Stimulated activated CD4-positive, alpha-beta T cell treated with anti-CD3 and anti-CD28 coated beads, Interleukin-2, amount 100 ng/mL, for 24 hours (primary cell): ENCODE results near the gene LYPD6B.

Experiments
- DNase-seq, 2 donors: peaks; one replicate each; pipeline ENCODE4 v3.0.0-alpha.2; 2020

Gene LYPD6B

DNA sequence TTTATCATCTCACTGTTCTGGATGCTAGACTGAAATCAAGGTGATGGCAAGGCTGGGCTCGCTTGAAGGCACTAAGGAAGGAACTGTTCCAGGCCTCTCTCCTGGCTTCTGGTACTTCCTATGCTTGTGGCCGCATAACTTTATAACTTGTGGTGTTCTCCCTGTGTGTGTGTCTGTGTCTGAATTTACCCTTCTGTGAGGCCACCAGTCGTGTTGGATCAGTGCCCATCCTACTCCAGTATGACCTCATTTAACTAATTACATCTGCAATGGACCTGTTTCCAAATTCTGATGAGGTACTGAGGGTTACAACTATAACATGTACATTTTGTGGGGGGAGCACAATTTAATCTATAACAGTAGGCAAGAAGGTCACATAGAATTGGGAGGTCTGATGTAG lies 41.6 kb downstream of the LYPD6B start:
- no peak for DNase-seq

DNA sequence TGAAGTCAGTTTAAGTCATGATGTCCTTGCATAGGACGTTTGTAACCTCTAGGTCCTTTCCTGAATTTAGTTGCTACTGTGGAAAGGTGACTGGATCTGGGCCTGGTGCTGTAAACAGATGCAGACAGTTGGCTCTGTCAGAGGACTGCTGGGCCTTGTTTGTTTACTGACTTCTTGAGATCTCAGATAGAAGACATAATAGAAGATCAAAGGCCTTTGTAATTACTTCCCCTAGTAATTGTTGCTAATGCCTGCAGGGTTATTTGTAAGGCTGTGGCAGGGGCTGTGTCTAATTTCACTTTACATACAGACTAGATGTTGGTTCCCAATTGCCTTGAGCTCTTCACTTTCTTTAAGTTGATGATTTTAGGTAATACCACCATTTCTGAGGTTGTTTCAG lies 42.5 kb downstream of the LYPD6B start:
- DNase-seq: no peak

DNA sequence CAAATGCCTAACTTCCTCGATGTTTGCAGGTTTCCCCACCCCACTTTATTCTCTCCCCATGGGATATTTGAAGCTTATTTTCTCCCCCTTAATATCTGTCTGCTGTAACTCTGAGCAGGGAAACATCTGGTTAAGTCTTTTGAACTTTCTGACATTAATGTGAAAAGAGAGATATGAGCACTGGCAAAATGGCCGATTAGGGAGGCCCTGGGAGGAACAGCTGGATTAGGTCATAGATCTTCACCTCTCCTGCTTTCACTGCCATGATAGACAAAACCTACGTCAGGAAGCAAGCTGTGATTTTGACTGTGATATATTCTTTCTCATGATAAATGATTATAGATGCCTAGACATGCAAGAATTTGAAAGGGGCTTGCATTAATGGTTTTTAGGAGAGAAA lies 43.6 kb downstream of the LYPD6B start:
- DNase-seq: no peak

DNA sequence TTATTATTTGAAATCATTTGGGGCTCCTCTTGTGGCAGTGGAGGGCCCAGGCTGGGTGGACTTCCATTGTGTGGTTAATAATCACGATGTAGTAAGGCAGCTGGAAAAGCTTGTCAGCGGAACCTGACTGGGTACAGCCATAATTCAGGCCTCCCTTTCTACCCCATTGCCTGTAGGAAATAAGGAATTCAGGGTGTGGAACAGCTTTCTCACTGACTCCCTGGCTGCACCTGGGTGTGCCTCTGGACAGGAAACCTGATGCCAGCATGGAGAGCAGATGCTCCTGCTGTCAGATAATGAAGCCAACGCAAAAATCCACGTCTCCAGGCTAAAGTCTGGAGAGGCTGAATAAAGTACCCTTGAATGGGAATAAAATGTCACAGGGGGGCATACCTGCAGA lies 44.2 kb downstream of the LYPD6B start:
- DNase-seq: no peak

DNA sequence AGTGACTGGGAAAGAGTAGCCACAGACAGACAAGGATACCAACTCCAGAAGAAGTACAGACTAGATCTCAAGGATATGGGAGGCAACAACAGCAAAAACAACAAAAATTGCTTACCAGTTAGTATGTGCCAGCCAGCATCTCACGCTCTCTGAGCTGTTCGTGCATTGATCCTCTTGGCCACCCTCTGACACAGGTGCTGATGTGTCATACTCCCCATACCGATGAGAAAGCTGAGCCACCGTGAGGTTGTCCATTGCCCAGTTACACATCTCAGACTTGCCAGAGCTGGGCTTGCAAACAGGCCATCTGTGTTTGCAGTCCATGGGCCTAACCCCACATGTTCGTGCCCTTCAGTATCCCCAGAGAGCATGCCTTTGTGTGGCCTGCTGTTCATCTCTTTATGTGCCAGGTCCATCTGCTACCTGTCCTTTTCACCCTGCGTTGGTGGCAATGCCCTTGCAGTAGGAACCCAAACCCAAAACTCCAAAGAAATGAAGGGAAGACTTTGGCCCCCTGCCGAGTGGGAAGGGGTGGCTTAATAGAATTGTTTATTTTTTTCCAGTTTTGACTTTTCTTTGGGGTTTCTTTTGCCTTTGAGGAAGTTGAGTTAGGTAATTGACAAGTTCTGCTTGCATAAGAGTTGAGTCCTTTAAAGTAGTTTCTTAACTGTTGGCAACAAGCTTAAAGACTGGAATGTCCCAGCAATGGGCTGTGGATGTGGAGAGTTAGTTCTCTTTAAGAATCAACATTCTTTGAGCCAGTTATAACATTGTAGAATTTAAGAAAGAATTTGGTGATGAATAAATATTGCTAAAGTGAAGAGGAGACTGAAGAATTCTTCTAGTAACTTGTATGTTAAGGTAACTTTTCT lies 46.7 kb downstream of the LYPD6B start:
- no peak for DNase-seq

DNA sequence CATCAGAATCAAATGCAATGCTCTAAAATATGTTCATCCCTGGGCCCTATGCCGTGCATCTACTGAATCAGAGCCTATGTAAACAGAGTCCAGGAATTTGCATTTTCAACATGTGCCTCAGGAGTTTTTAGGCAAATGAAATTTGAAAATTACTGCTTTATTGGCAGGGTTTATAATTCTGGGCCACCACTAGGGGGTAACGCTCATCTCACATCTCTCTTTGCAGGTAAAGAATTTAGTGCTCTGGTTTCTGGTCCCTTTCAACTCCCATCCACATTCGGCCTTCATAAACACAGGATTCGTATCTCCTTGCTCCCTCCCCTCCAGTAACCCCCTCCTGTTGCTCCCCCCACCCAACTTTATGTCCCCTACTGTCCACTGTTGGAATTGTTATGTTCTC lies 49.3 kb downstream of the LYPD6B start:
- DNase-seq: peak in 1 of 2 donors; percentile 4

DNA sequence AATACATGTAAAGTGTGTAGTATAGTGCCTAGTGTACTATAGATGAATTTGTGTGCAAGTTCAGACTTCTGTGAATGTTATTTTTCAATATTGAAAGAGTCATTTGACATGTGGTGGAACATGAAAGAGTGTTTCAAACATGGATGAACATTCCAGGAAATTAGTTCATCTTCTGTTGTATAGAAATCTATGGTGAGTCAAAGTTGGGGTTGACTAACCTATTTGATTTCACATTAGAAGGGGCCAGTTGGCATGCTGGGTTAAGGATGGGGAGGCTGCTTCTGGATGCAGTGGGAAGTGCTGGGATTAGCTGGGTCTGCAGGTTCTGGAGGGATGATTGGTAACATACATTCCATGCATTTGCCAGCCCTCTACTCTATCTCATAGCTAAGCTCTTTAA lies 50.6 kb downstream of the LYPD6B start:
- no peak for DNase-seq

DNA sequence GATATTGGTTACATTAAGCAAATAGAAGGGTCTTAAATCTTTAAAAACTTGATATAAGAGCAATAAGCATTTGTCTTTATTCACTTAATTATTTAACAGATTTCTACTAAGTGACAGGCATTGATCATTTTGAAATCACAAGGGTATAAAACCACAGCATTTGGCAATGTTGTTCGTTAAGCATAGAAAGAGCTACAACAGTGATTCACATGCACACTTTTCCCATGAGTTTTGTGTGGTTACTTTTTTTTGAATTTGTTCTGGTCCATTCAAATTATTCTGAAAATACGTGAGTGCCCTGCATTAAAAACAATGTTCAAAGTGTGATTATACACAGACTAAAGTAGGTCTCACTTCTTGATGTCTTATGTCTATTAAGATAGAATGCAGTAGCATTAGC lies 52.2 kb downstream of the LYPD6B start:
- DNase-seq: no peak

DNA sequence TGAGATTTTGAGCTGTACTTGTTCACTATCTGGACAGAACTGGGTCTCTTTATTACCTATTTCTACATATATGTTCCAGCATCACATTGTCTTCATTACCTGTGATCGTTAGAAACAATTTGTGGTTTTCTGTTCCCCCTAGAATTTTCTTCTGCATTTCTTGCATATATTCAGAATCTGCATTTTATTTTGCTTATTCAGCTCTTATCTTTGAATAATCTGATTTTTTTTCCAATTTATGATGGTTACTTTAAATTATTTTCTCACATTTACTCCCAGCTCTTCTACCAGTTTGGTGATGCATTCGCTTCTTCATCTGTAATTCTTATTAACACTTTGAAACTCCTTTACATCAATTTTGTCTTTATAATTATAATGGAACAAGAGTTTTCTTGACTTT lies 55.1 kb downstream of the LYPD6B start:
- DNase-seq: no peak

DNA sequence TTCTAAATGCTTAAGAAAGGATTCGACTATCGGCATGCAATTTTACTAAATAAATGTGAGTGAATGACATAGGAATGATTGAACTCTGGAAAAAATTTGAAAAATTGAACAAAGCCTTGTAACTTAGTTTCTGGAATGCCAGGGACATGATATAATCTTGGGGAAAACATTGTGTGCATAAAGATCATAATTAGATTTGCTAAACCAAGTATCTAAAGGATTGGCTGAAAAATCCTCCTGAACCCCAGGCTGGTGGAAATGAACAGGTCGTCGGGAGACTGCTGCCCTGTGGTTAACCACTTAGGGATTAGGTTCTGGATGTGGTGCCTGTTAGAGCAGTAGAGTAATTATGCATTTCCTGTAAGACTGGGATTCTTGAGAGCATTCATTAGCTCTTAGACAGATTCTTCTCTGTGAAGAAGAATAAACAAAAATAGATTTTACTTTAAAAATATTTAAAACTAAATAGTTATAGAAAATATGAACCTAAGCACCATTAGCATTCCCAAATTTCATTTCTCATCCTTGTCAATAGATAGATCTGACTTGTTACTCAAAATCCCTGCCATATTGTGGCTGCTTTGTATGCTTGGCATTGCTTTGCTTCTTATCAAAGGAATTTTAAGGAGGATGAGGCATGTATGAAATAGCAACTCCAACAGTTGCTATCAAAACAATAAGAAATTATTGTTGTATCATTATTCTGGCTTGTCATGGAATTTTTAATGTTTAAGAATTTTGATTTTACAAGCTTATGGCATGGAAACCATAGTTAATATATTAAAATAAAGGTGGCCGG lies 55.9 kb downstream of the LYPD6B start:
- no peak for DNase-seq

DNA sequence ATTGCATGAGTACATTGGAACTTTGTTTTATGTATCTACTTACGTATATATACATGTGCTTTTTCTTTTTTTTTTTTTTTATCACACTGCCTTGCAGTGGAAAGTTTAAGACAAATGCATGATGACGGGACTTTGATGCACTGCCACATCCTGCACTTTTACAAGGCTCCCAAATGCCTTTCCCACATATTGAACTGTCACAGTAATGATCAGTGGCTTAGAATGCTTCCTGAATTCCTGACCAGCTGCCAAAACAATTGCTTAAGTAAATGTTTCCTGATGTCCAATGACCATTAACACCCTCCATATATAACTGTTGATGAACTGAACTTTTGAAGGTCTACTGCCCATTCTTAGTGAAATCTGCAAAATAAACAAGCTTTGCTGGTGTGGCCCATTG lies 60.2 kb downstream of the LYPD6B start:
- DNase-seq: no peak

DNA sequence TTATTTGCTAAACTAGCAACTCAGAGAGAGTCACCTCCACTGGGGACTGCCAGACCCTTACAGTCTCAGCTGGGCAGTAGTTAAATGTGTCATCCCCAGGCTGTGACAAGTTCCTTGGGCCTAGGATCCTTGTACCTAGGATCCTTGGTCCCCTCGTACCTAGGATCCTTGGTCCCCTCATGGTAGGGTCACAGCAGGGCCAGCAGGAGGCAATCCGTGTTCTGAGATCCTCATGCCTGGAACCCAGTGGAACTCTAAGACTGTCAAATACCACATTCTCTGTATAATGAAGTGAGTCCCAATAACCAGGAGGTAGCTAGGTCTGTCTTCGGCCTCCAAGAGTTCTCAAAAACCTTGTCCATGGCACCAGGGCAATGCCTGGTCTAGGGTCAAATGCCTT lies 60.8 kb downstream of the LYPD6B start:
- no peak for DNase-seq

DNA sequence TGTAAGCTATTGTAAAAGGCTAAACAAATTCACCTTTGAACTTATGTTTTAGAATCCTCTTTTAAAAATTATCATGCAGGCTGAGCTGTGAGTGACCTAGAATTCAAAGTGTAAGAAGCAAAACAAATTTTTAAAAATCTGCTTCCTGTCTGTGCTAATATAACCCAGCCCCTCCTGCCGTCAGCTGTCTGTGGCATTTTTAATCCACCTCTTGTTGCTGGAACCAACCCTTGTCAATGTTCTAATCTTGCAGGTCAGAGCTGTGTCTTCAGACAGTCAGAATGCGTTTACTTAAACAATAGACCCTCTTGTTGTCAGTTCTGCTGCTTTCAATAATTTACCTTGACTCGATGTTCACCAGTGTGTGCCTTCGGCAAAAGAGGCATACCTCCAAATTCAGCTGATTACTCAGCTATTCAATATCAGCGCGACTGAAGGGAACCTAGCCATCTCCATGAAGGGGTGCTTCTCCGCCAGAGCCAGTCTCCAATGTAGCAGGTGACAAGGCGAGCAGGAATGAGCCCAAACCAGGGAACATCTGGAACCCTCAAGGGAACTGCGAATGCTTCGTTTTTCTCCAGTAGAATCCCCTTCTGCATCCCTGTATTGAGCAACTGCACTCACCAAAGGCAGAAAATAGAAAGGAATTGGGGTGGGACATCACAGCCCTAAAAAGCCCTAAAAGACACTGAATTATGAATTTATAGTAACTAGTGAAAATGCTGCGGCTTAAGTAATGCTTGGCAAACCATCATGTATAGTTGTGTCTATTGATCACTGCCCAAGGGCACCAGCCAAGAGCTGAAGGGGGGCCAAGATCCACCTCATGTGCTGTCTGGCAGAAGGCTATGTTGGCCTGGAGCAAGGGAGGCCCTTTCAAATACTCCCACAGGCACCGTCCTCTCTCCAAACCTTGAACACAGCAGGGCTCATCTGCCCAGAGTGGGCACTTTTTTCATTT lies 62.5 kb downstream of the LYPD6B start:
- DNase-seq: no peak

DNA sequence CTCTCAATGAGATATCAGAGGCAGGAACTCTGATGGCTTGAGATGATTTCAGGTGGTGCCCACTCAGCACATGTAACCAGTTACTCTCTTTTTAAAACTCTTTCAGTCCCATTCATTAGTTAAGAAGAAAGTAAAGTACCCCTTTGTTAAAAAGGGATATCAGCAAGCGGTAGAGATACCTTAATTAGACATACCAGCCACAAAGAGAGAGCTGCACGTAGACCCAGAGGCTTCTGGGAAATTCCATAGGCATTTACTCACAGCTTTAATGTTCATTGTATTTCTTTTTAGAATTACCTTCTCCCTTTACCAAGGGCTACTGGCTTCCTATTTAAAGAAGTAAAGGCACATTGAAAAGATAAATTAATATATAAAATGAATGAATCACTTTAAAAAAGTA lies 63.3 kb downstream of the LYPD6B start:
- DNase-seq: no peak

DNA sequence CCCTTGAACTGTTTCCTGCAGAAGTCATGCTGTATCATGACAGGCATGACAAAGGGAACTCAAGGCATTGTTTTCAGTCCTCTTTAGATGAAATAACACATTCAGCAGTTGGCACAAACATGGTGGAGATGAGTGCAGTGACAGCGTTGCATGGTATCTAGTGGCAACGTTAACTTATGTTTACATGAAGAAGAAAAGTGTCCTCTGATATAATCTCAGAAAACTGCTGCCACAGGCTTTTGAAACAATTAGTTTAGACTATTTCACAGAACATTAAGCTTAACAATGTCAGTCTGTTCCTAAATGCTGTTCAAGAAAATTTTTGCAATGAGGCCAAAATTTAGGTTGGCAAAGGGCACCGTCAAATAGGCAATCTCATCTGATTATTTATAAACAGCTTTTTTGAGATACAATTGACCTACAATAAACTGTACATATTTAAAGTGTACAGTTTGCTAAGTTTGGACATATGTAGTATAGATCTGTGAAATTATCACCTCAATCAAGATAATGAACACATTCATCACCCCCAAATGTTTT lies 64.7 kb downstream of the LYPD6B start:
- no peak for DNase-seq

DNA sequence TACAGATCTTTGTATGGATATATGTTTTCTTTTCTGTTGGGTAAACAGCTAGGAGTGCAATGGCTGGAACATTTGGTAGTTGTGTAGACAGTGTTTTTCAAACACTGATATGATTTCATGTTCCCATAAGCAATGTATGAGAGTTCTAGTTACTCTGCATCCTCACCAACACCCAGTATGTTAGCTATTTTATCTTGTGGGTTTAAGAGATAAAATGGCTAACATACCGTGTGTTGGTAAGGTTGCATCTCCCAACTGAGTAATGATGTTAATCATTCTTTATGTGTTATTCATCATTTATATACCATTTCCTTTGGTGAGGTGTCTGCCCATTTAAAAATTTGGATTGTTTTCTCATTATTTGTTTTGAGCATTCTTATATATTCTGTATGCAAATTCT lies 65.7 kb downstream of the LYPD6B start:
- DNase-seq: no peak

DNA sequence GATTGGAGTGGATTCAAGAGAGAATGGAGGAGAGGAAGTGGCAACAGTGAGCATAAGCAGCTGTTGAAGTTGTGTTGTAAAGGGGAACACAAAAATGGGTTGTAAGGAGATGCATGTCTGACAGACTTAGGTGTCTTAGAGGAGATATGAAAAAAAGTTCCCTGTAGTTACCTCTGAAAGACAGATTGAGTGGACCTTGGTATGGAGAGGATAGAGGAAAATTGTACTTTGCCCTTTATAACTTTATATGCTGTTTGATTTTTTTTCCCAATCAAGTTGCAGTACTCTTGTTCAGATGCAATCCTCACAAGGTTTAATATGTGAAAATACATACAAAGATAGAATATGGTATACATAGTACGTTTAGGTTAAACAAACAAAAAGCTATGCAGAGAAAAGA lies 73.6 kb downstream of the LYPD6B start:
- DNase-seq: no peak

DNA sequence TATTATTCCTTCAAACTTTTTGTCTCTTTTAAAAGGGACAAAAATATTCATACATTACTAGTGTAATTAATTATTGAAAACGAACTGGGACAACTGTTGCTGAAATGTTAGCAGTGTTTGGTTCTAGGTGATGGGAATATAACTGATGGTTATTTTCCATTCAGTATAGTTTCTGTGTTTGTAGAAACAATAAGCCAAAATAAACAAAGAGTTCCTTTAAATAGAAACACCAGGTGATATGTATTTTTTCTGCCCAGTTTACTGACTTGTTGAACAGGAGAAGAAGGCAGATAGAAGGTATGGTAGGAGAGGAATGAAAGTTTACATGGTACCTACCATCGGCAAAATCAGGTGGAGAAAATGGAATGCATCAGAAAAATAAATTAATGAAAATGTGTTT lies 74.2 kb downstream of the LYPD6B start:
- no peak for DNase-seq

DNA sequence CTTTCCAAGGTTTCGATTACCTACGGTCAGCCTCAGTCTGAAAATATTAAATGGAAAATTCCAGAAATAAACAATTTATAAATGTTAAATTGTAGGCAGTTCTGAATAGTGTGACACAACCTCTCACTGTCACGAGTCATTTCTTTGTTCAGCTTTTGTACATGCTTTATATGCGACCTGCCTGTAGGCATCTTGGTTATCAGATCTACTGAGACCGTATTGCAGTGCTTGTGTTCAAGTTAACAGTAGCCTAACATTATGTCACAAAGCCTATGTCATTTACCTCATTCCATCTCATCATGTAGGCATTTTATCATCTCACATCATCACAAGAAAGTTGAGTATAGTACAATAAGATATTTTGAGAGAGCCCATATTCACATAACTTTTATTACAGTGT lies 77.3 kb downstream of the LYPD6B start:
- DNase-seq: no peak

DNA sequence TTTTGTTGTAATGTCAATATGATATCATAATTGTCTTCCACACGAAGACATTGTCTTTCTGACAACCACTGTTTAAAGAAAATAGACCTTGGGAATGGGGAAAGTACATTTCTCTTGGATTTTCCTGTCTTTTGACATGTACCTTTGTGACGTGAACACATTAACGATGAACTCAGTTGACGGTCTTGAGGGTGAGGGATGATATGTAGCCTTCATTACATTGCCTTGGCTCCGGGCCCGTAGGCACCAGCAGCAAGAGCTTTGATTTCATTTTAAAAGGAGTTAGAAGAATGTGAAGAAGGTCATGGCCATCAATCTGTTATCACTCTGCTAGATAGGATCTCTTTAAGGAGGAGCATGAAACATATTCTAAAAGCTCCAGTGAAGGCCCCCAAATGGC lies 80.9 kb downstream of the LYPD6B start:
- no peak for DNase-seq

DNA sequence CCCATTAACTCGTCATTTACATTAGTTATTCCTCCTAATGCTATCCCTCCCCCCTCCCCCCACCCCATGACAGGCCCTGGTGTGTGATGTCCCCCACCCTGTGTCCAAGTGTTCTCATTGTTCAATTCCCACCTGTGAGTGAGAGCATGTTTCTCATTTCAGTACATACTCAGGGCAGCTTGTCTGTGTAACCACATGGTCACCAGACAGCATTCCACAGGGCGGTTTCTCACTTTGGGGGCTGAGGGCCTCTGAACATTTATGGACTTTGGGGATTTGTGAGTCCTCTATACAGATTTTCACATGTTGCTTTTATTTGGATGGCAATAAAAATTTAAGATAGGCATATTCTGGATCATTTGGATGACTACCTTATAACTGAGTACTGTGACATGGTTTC lies 84.0 kb downstream of the LYPD6B start:
- DNase-seq: no peak

DNA sequence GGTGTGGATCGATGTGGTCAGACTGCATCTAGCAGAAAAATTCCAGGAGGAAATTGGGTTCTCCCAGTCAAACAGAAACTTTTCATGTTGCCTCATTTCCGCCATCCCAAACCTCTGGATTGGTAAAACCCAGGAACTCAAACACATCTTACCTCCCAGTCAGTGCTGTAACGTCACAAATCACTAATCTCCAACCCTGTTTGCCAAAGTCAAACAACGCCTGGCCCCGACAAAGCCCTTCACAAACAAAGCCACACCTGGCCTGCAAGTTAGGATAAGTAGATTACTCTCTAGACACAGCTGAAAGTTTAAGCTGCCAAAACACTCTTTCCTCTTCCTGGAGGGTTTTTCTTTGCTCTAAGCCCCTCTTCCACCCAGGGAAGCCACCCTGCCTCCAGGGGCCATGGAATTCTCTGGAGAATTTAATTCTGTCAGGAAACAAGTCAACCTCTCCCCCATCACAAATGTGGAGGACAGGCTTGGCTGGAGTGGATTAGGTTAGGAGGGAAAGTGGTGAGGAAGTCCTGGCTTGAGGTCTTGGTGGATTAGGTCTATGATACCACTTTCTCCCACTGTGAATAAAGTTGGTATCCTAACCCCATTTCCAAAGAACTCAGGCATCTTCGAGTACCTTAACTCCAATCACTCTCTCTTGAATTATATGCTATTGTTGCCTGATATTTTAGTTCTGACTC lies 86.7 kb downstream of the LYPD6B start:
- DNase-seq: no peak
